Loucy (cell line): ENCODE measurements around the gene PPARA.
A peak's percentile ranks its signal among the peaks of the same experiment; 100 is the strongest.

Source experiments
- H2AFZ ChIP-seq: fragments of 200-600 bp; sonication (generic); 2 replicates; pipeline ENCODE4 v1.6.0; 2016; ENCODE audit warnings: antibody characterized with exemption, mild to moderate bottlenecking, low read length, moderate library complexity
- H3F3A ChIP-seq: fragments of 200-600 bp; 2 replicates; pipeline ENCODE4 v1.6.0; 2016; ENCODE audit warnings: antibody characterized with exemption, low read depth, mild to moderate bottlenecking
- H3K27me3 ChIP-seq: fragments of 200-600 bp; sonication (generic); 2 replicates; pipeline ENCODE4 v1.6.1; 2014; ENCODE audit warnings: low read length, mild to moderate bottlenecking; ENCODE audit not compliant: insufficient read depth, poor library complexity, severe bottlenecking
- H3K36me3 ChIP-seq: fragments of 200-600 bp; sonication (generic); 2 replicates; pipeline ENCODE4 v1.6.1; 2016; ENCODE audit warnings: low read length; ENCODE audit not compliant: insufficient read depth
- H3K4me1 ChIP-seq: fragments of 200-600 bp; sonication (generic); 2 replicates; pipeline ENCODE4 v1.5.1; 2014; ENCODE audit warnings: low read length, mild to moderate bottlenecking; ENCODE audit not compliant: insufficient read depth, poor library complexity, severe bottlenecking
- H3K4me2 ChIP-seq: fragments of 200-600 bp; sonication (generic); 2 replicates; pipeline ENCODE4 v1.6.0; 2014; ENCODE audit warnings: antibody characterized with exemption, low read length, low read depth, mild to moderate bottlenecking; ENCODE audit not compliant: poor library complexity, severe bottlenecking
- H3K4me3 ChIP-seq: fragments of 200-600 bp; sonication (generic); 2 replicates; pipeline ENCODE4 v1.5.1; 2014; ENCODE audit warnings: low read length, mild to moderate bottlenecking, mixed read lengths; ENCODE audit not compliant: poor library complexity, severe bottlenecking
- H3K79me2 ChIP-seq: fragments of 200-600 bp; sonication (generic); 2 replicates; pipeline ENCODE4 v1.6.1; 2014; ENCODE audit warnings: low read length; ENCODE audit not compliant: insufficient read depth
- H3K9ac ChIP-seq: fragments of 200-600 bp; sonication (generic); 2 replicates; pipeline ENCODE4 v1.6.0; 2014; ENCODE audit warnings: mild to moderate bottlenecking, low read depth, low read length, moderate library complexity; ENCODE audit not compliant: poor library complexity, severe bottlenecking
- H3K9me2 ChIP-seq: fragments of 200-600 bp; sonication (generic); replicated peaks from 2 replicates; pipeline ENCODE4 v1.6.1; 2016; ENCODE audit warnings: low read depth, low read length, mixed read lengths
- H3K9me3 ChIP-seq: fragments of 200-600 bp; sonication (generic); 2 replicates; pipeline ENCODE4 v1.6.1; 2014; ENCODE audit warnings: mild to moderate bottlenecking, antibody characterized with exemption, low read length, low read depth; ENCODE audit not compliant: insufficient read depth
- H4K20me1 ChIP-seq: fragments of 200-600 bp; sonication (generic); 2 replicates; pipeline ENCODE4 v1.6.0; 2014; ENCODE audit warnings: antibody characterized with exemption, low read length, mild to moderate bottlenecking; ENCODE audit not compliant: insufficient read depth, poor library complexity, severe bottlenecking
- CTCF ChIP-seq: fragments of 200-600 bp; sonication (generic); conservative IDR thresholded peaks from 2 replicates; pipeline ENCODE4 v1.5.1; 2014; ENCODE audit warnings: mild to moderate bottlenecking, antibody characterized with exemption, low read length
- EZH2phosphoT487 ChIP-seq: fragments of 200-600 bp; IDR thresholded peaks from 2 replicates; pipeline ENCODE4 v1.6.1; 2018; ENCODE audit warnings: antibody characterized with exemption, mild to moderate bottlenecking, moderate library complexity, borderline replicate concordance

Gene PPARA

GRCh38 chr22:46162771-46163556 lies 12.6 kb downstream of the PPARA start:
- no peak overlapping the region for H3K4me3 ChIP-seq
- no peaks in the 10 kb centered on the region for H4K20me1 ChIP-seq
- peaks cover 13% of the 10 kb centered on the region for H3K4me1 ChIP-seq
- no peaks in the 10 kb centered on the region for H3K27me3 ChIP-seq
- no peak for TF ChIP-seq CTCF
- no peak for TF ChIP-seq EZH2phosphoT487
- no peaks in the 10 kb centered on the region for H3K9me2 ChIP-seq
- H2AFZ ChIP-seq = no peak overlapping the region
- H3K36me3 ChIP-seq = peaks cover 12% of the 10 kb centered on the region; the same call in 1 of the 2 replicates
- no peaks in the 10 kb centered on the region for H3K9me3 ChIP-seq
- H3K79me2 ChIP-seq = peaks cover 48% of the 10 kb centered on the region
- H3K9ac ChIP-seq = no peak overlapping the region
- H3K4me2 ChIP-seq = no peak overlapping the region
- no peaks in the 10 kb centered on the region for H3F3A ChIP-seq

- Histone ChIP-seq H3K36me3 (peaks cover 12% of the 10 kb centered on the region; the same call in 1 of the 2 replicates), H3K9ac (no peak overlapping the region), H3K9me2 (no peaks in the 10 kb centered on the region), H3K4me2 (peak overlapping the region; percentile 4), H3K79me2 (peaks cover 43% of the 10 kb centered on the region), H3K9me3 (no peaks in the 10 kb centered on the region), H3K4me1 (peaks cover 9% of the 10 kb centered on the region), H4K20me1 (no peaks in the 10 kb centered on the region), H3K4me3 (no peak overlapping the region), H3F3A (no peaks in the 10 kb centered on the region), H3K27me3 (no peaks in the 10 kb centered on the region), H2AFZ (no peak overlapping the region)
- TF ChIP-seq CTCF = no peak
- TF ChIP-seq EZH2phosphoT487 = no peak
These were observed 13.2 kb downstream of the PPARA start for GRCh38 chr22:46163557-46163888.

- H3K9ac ChIP-seq = no peak overlapping the region
- H3K4me1 ChIP-seq = peaks cover 10% of the 10 kb centered on the region
- no peak overlapping the region for H3K4me2 ChIP-seq
- peaks cover 27% of the 10 kb centered on the region; the same call in 1 of the 2 replicates for H3K79me2 ChIP-seq
- H4K20me1 ChIP-seq = no peaks in the 10 kb centered on the region
- H3K36me3 ChIP-seq = peaks cover 6% of the 10 kb centered on the region; the same call in 1 of the 2 replicates
- H3K4me3 ChIP-seq = no peak overlapping the region
- no peaks in the 10 kb centered on the region; the same call in 1 of the 2 replicates for H3F3A ChIP-seq
- TF ChIP-seq EZH2phosphoT487 = no peak
- TF ChIP-seq CTCF = no peak
- H3K9me3 ChIP-seq = no peaks in the 10 kb centered on the region
- H2AFZ ChIP-seq = no peak overlapping the region
- H3K9me2 ChIP-seq = no peaks in the 10 kb centered on the region
- H3K27me3 ChIP-seq = no peaks in the 10 kb centered on the region
These were observed 15.7 kb downstream of the PPARA start for GRCh38 chr22:46165977-46166376.
